Caki2 (cell line): ENCODE measurements around the gene NCBP3. TPM values are rescaled to one million over a fixed set of nuclear protein-coding genes. Genes with fewer than 3 reads are reported as not detected.

Source experiments
- DNase-seq: peaks from one replicate; pipeline ENCODE4 v3.0.0-alpha.2; 2015; ENCODE audit warnings: low read depth
- in situ Hi-C: cut with HindIII; loops from 2 replicates; pipeline ENCODE4 v1.10.0; 2016; ENCODE audit warnings: low sequenced_read_pairs, low pct_unique_long_range_greater_than_20kb, mixed read lengths
- total RNA-seq: library from RNA; depleted of rRNA; stranded (reverse); fragments of >200 nt; shearing (Covaris generic); gene quantifications from 2 replicates; pipeline ENCODE4 v1.2.3, GENCODE V29; 2014; ENCODE audit warnings: low replicate concordance

Gene NCBP3
- total RNA-seq, 1 experiment from 2014 or later, result 9.3 TPM

DNA sequence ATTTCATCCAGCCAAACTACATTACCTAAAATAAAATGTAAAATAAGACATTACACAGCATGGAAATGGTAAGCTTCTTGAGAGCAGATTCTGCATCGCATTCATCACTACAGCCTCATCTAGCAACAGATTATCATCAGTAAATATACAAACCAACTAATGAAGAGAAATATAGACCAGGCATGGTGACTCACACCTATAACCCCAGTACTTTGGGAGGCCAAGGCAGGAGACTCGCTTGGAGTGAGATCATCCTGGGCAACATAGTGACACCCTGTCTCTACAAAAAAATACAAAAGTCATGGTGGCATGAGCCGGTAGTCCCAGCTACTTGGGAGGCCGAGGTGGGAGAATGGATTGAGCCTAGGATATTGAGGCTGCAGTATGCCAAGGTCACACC, 19.9 kb downstream of the NCBP3 start:
- in situ Hi-C loops, result no loop called here
- DNase-seq, result no peak

- no peak for DNase-seq
- in situ Hi-C loops, result no loop called here
Measured at GRCh38 chr17:3821101-3821500, 24.9 kb downstream of the NCBP3 start.

- peak; percentile 59 for DNase-seq
- in situ Hi-C loops, result no loop called here
Measured at GRCh38 chr17:3818786-3819185, 27.3 kb downstream of the NCBP3 start.

- in situ Hi-C loops, result no loop called here
- DNase-seq, result no peak
Measured at GRCh38 chr17:3817851-3818605, 28.0 kb downstream of the NCBP3 start.

DNA sequence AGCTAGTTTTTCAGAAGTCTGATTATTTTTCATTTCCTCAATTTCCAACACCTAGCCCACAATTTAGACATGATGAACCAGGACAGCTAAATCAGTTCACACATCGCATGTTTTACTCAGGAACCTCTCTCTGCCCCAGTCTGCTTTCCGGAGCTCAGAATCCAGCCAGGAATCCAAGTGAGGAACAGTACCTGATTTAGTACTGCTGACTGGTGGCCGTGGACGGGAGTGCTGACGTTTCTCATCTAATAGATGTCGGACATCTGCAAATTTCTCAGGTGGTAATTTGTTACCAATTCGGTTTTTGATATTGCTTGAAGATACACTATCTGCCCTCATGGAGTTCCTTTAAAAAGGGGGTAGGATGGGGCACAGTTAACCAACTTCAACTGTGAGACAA, 30.1 kb downstream of the NCBP3 start:
- in situ Hi-C loops, result no loop called here
- no peak for DNase-seq

DNA sequence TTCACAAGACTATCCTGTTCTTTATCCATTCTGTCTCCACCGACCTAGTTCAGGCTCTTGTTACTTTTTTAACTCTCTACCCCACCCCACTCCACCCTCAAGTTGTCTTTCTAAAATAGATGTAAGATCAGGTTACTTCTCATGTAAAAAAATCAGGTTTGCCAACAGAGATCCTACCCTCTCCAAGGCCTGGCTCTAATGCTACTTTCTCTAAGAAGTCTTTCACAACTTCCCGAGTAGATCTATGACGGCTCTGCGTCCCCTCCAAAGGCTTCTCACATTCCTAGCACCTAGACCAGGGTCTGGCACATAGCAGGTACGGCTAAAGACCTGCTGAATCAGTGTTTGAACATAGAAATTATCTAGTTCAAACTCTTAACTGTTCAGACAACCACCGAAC, 30.9 kb downstream of the NCBP3 start:
- in situ Hi-C loops, result no loop called here

GRCh38 chr17:3814361-3814760, 31.7 kb downstream of the NCBP3 start:
- in situ Hi-C loops, result no loop called here
- no peak for DNase-seq

More for the DNA sequence above, 30.9 kb downstream of the NCBP3 start:
- no peak for DNase-seq

DNA sequence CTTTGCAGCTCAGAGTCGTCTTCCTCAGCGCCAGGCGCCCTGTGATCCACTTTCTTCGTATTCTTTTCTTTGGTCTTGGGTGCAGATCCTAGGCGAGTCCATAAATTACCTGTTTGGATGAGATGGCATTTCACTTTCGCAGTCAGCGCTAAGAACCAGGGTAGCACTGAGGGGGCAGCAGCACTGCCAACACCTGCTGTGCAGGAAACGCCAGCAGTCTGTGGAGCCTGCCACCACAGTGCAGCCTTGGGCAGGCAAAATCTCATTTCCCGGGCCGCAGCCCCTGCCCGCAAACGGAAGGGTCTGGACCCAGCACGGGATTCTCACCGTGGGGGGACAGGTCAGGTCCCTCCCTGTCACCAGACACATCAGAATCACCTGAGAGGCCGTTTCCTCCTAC, 32.9 kb downstream of the NCBP3 start:
- in situ Hi-C loops, result no loop called here
- DNase-seq, result no peak

GRCh38 chr17:3812771-3813170, 33.3 kb downstream of the NCBP3 start:
- DNase-seq, result no peak
- in situ Hi-C loops, result no loop called here

- in situ Hi-C loops, result no loop called here
- DNase-seq, result no peak
Measured at GRCh38 chr17:3812284-3812683, 33.8 kb downstream of the NCBP3 start.

GRCh38 chr17:3810019-3810418, 36.0 kb downstream of the NCBP3 start:
- in situ Hi-C loops, result no loop called here

DNA sequence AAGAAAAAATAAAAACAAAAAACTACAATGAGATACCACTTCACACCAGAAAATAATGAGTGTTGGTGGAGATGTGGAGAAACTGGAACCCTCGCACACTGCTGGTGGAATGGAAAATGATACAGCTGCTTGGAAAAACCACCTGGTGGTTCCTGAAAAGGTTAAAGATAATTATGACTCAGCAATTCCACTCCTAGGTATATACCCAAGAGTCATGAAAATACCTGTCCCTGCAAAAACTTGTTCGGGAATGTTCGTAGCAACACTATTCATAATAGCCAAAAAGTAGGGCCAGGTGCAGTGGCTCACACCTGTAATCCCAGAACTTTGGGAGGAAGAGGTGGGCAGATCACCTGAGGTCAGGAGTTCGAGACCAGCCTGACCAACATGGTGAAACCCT, 36.9 kb downstream of the NCBP3 start:
- in situ Hi-C loops, result no loop called here
- DNase-seq, result no peak

More at GRCh38 chr17:3810019-3810418, 36.0 kb downstream of the NCBP3 start:
- no peak for DNase-seq

DNA sequence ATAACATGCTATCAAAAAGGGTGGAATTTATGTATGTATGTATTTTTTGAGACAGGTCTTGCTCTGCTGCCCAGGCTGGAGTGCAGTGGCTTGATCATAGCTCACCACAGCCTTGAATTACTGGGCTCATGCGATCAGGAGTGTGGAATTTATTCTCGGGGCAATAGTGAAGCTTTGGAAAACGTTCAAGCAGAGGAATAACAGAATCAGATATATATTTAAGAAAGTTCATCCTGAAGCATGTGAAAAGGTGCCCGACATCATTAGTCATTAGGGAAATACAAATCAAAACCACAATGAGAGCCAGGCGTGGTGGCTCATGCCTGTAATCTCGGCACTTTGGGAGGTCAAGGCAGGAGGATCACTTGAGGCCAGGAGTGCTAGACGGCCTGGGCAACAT, 37.3 kb downstream of the NCBP3 start:
- DNase-seq, result peak; percentile 42
- in situ Hi-C loops, result no loop called here

- no peak for DNase-seq
- in situ Hi-C loops, result no loop called here
Measured at GRCh38 chr17:3805581-3805980, 40.5 kb downstream of the NCBP3 start.

DNA sequence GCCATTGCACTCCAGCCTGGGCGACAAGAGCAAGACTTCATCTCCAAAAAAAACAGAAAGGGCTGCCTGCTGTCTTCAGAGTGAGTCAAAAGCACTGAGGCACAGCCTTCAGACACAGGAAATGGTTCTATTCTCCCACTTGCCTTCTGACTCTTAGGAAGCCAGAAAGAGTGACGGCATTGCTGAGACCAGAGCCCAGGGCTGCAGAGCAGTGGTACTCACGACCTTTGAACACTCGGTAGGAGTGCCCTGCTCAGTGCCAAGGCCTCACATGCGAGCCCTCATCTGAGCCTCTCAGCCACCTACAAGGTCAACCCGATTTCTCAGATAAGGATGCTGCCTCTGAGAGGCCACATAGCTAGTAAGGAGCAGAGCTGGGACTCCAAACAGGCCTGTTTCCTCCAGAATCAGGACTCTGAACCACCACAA, 41.5 kb downstream of the NCBP3 start:
- in situ Hi-C loops, result no loop called here
- DNase-seq, result peak; percentile 88

DNA sequence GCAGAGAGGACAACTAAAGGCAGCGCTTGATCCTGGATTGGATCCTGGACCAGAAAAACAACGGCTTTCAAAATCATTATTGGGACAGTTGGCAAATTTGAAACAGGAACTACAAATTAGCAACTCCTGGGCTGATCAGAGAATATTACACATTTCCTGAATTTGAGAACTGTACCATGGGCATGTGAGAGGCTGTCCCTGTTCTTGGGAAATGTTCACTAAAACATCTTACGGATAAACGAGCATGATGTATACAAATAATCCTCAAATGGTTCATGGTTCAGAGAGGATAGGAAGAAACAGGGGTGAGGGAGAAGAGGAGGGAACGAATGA, 42.8 kb downstream of the NCBP3 start:
- in situ Hi-C loops, result no loop called here
- no peak for DNase-seq

- in situ Hi-C loops, result no loop called here
- DNase-seq, result no peak
Measured at GRCh38 chr17:3802461-3803307, 43.4 kb downstream of the NCBP3 start.

DNA sequence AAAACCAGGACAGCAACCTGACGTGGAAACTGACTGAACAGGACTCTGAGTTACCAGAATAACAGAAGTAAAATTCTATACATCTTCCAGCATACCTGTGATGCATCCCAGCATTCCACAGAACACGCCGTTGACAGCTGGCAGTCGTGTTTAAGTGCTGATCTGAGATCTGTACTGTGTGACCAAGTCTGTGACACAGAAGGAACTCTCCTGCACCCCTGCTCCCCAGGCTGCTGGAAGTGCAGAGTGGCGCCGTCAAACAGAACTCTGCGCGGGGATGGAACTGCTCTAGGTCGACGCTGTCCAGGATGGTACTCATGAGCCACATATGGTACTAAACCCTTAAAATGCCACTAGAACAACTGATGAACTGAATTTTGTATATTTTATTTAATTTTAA, 44.3 kb downstream of the NCBP3 start:
- DNase-seq, result no peak
- in situ Hi-C loops, result no loop called here

DNA sequence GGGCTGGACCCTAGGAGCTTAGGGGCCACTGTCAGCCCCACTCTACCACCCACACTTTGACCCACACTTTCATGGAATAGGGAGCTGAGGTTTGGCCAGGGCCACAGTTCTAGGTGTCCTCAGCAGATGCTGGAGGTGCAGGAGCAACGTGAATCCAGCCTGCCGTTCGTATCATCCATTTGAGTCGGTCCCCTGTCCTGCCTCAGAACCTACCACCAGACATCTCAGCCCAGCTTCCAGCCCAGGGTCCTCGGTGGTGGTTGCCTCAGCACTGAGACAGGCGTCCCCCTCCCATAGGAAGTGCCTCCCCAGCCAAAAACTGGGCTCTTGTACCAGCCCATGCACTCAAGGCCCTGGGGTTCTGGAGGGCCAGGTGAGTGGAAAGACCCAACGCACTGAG, 44.7 kb downstream of the NCBP3 start:
- in situ Hi-C loops, result no loop called here

More for the DNA sequence above, 44.7 kb downstream of the NCBP3 start:
- DNase-seq, result no peak
